ENCODE measurements around the gene ROBO2.

The ROBO2 gene

GRCh38 chr3:77191014-77191413 lies 151.1 kb downstream of the ROBO2 start:
- no peak for FAIRE-seq

- no peak for FAIRE-seq
These were observed 151.7 kb downstream of the ROBO2 start for GRCh38 chr3:77191640-77192039.

GRCh38 chr3:77195766-77196545 lies 156.1 kb downstream of the ROBO2 start:
- FAIRE-seq = no peak

- FAIRE-seq = no peak
These were observed 157.5 kb downstream of the ROBO2 start for GRCh38 chr3:77197408-77197807.

GRCh38 chr3:77203851-77204250 lies 164.0 kb downstream of the ROBO2 start:
- FAIRE-seq = no peak

- no peak for FAIRE-seq
These were observed 164.9 kb downstream of the ROBO2 start for GRCh38 chr3:77204788-77205187.

- no peak for FAIRE-seq
These were observed 167.9 kb downstream of the ROBO2 start for GRCh38 chr3:77207753-77208152.

GRCh38 chr3:77222701-77223100 lies 182.8 kb downstream of the ROBO2 start:
- no peak for FAIRE-seq

- no peak for FAIRE-seq
These were observed 187.7 kb downstream of the ROBO2 start for GRCh38 chr3:77227567-77227966.

GRCh38 chr3:77232557-77232956 lies 192.7 kb downstream of the ROBO2 start:
- no peak for FAIRE-seq

- no peak for FAIRE-seq
These were observed 194.1 kb downstream of the ROBO2 start for GRCh38 chr3:77234004-77234403.

GRCh38 chr3:77236118-77236517 lies 196.2 kb downstream of the ROBO2 start:
- no peak for FAIRE-seq

- FAIRE-seq = no peak
These were observed 200.3 kb downstream of the ROBO2 start for GRCh38 chr3:77240072-77240650.

- FAIRE-seq = no peak
These were observed 202.5 kb downstream of the ROBO2 start for GRCh38 chr3:77242371-77242770.

GRCh38 chr3:77244981-77245380 lies 205.1 kb downstream of the ROBO2 start:
- FAIRE-seq = no peak

GRCh38 chr3:77247061-77247460 lies 207.2 kb downstream of the ROBO2 start:
- FAIRE-seq = no peak

- FAIRE-seq = no peak
These were observed 207.9 kb downstream of the ROBO2 start for GRCh38 chr3:77247817-77248216.

- FAIRE-seq = no peak
These were observed 208.5 kb downstream of the ROBO2 start for GRCh38 chr3:77248420-77248819.

- no peak for FAIRE-seq
These were observed 211.2 kb downstream of the ROBO2 start for GRCh38 chr3:77251136-77251535.

- FAIRE-seq = peak; percentile 96
These were observed 215.3 kb downstream of the ROBO2 start for GRCh38 chr3:77254967-77255831.

- no peak for FAIRE-seq
These were observed 216.9 kb downstream of the ROBO2 start for GRCh38 chr3:77256584-77257503.

- FAIRE-seq = no peak
These were observed 219.8 kb downstream of the ROBO2 start for GRCh38 chr3:77259694-77260093.

- no peak for FAIRE-seq
These were observed 222.5 kb downstream of the ROBO2 start for GRCh38 chr3:77262361-77262760.
